IPS-11a (cell line): Measurements from ENCODE around the gene MAGEB4.
"Not testable (repeated sequence)": the region's sequence is repeated elsewhere in the genome, so short reads cannot be mapped to it uniquely, and the experiment has no call there.

ENCODE experiments used
- H3K4me3 ChIP-seq: one replicate; pipeline ENCODE4 v1.5.1; 2013; ENCODE audit warnings: low read depth, low read length, control low read depth

MAGEB4 gene, protein sequence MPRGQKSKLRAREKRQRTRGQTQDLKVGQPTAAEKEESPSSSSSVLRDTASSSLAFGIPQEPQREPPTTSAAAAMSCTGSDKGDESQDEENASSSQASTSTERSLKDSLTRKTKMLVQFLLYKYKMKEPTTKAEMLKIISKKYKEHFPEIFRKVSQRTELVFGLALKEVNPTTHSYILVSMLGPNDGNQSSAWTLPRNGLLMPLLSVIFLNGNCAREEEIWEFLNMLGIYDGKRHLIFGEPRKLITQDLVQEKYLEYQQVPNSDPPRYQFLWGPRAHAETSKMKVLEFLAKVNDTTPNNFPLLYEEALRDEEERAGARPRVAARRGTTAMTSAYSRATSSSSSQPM

DNA sequence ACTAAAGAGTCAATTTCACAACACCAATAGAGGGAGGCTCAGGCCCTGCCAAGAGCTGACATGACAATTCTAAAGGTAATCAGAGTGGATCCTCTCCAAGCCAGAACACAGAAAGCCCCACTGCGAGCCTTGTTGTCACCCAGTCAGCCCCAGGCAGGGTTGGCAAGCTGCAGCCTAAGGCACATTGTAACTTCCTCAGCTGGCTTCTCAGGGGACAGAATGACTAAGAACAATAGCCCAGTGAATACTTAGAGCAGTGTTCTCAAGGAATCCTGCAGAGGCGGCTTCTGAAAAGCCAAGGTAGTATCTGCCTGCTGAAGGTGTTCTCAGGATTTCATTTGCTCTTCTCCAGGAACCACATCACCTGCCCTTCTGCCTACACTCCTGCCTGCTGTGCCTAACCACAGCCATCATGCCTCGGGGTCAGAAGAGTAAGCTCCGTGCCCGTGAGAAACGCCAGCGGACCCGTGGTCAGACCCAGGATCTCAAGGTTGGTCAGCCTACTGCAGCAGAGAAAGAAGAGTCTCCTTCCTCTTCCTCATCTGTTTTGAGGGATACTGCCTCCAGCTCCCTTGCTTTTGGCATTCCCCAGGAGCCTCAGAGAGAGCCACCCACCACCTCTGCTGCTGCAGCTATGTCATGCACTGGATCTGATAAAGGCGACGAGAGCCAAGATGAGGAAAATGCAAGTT is at the start of gene MAGEB4:
Gene MAGEB4 (plus strand): TSS at position 277 of the 692 bp plus-strand sequence. CDS start 136 bp downstream, at position 413.
- no peak within 1 kb of the TSS for H3K4me3 ChIP-seq

DNA sequence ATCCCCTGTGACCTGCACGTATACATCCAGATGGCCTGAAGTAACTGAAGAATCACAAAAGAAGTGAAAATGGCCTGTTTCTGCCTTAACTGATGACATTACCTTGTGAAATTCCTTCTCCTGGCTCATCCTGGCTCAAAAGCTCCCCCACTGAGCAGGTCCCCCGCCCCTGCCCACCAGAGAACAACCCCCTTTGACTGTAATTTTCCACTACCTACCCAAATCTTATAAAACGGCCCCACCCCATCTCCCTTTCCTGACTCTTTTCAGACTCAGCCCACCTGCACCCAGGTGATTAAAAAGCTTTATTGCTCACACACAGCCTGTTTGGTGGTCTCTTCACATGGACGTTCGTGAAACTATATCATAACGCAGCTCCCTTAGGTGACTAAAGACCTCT is 47.9 kb upstream of the MAGEB4 start:
- not testable (repeated sequence) for H3K4me3 ChIP-seq

DNA sequence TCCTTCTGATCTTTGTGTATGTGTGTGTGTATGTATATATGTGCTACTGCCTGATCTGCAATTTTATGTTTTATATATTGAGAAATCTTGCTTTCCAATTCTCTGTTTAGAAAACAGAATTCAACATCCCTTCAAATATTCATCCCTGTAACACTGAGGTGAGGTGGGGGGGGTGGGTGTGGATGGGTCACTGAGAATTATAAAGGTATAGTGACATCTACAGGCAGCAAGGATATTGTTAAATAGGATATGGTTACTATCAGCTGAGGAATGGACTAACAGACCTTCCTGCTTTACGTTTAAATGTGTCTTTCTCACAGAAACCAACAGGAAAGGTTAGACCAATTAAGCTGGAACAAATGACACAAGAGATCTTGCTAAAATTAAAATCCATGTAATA is 45.5 kb upstream of the MAGEB4 start:
- no peak overlapping the region for H3K4me3 ChIP-seq

DNA sequence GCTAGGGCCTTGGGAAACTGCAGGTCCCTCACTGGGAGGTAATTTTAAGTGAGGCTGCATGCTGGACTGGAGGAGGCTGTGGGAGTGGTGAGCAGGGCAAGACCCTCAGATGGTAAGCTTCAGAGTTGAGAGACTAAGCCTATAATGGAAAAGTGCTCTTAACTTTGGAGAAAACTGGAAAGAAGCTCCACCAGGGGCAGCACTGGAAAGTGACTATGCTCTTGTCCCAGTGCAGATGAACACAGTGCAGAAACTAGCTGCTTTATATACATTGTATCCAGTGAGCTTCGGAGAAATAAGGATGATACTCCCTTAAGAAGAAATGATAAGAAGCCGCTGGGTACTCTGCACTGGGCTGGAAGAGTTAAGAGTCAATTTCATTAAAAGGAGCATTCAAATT is 29.6 kb upstream of the MAGEB4 start:
- H3K4me3 ChIP-seq, result no peak overlapping the region

DNA sequence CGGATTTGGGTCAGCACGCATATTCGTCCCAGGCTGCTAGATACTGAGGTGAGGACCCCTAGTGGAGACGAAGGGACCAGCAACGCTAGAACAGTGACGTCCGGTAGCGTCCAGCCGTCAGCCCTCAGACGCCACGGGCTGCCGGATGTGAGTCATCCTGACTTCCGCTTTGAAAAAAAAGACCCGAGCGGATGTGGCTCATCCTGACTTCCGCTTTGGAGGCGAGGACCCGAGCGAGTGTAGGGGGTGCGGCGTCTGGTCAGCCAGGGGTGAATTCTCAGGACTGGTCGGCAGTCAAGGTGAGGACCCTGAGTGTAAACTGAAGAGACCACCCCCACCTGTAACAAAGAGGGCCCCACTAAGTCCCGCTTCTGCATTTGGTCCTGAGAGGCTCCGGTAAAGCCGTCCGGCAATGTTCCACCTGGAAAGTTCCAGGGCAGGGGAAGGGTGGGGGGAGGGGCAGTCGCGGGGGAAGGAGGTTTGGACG is 26.4 kb upstream of the MAGEB4 start, which contains the start of gene MAGEB2:
Gene MAGEB2 (plus strand): TSS at position 207 of the 487 bp plus-strand sequence. CDS start 3,018 bp downstream, outside the sequence.
- no peak within 1 kb of the TSS for H3K4me3 ChIP-seq

DNA sequence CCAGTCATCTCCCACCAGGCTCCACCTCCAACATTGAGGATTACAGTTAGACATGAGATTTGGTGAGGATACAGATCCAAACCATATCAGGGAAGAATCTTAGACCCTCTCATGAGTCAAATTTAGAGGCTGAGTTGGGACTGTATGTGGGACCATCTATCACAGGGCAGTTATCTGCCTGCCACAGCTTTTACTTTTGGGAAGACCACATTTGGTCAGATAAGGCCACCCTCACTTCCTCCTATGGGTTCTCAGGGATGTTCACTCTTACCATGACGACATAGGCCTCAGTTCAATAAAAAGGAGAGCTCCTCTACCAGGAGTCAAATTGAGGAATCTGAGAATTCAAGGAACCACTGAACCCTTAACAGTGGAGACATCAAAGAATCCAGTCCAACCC is 24.3 kb upstream of the MAGEB4 start:
- H3K4me3 ChIP-seq, result no peak overlapping the region

DNA sequence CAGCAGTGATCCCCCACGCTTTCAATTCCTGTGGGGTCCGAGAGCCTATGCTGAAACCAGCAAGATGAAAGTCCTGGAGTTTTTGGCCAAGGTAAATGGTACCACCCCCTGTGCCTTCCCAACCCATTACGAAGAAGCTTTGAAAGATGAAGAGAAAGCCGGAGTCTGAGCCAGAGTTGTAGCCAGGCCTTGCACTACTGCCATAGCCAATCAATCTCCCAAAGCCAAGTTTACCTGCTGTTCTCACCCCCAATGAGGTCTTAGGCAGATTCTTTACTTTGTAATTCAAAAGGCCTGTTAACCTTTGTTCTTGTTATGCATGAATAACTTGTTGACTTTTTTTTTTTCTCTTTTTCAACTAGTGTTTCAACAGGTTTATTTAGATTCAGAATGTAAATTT is 22.4 kb upstream of the MAGEB4 start:
- no peak overlapping the region for H3K4me3 ChIP-seq

DNA sequence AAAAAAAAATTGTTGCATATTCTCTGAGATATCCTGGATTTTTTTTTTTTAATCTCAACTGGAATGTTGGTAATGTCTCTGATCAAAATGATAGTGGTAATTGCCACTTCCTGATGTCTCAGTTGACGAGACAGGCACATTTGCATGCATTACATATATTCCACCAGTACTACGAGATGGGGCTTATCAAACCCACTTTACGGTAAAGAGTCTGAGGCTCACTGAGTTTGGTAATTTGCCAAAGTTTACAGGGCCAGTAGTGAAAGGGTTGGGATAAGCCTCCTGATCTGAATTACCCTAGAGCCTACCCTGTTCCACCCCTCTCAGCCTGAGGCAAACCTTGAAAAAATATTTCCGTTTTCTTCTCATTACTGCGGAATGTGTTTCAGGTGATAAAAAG is 21.1 kb upstream of the MAGEB4 start:
- H3K4me3 ChIP-seq, result no peak overlapping the region

DNA sequence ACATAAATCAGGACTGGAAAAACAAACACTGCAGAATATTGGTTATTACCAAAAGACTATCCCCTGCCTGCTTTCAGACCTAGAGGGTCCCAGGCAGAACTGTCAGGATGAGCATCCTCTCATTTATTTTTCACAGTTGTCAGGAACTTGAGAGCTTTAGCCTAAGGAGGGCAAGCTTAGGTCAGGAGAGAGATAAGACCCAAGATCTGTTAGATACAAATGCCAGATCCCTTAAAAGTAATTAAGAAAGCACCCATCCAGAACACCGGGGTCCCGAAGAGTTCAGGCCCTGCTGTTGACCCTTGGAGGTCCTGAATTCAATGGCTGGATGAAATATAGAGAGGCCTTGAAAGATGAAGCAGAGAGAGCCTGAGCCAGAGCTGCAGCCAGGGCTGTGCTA is 17.3 kb upstream of the MAGEB4 start:
- H3K4me3 ChIP-seq, result no peak overlapping the region

DNA sequence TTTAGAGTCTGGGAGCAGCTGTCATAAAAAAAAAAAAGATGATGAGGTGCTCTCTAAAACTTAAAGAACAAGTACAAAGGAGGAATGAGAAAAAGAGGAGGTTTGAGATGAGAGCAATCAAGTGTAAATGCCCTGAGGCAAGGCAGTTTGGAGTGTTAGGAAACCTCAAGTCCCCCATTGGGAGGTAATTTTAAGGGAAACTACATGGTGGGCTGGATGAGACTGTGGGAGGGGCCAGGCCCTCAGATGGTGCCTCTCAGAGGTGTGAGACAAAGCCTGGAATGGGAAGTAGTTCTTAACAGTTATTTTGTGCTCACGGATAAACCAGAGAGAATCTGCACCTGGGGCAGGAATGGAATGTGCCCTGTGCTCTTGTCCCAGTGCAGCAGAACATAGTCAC is 13.3 kb upstream of the MAGEB4 start:
- H3K4me3 ChIP-seq, result no peak overlapping the region

DNA sequence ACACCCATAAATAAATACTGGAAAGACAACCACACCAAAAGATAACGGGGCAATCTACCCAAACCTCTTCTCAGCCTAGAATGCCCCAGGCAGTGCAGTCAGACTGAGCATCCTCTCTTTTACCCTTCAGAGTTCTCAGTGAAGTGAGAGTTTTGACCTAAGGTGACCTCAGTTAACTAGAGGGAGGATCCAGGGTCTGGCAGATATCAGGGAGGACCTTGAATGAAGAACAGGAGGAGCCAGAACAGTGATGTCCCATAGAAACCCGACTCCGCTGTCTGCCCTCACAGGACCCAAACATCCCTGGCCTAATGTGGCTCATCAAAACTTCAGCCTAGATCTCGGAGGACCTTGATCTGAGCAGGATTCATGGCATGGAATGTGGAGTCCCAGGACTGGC is 11.4 kb upstream of the MAGEB4 start, which contains the start of gene MAGEB3:
Gene MAGEB3 (plus strand): TSS at position 263 of the 400 bp plus-strand sequence. CDS start 5,268 bp downstream, outside the sequence.
- H3K4me3 ChIP-seq, result no peak within 1 kb of the TSS

DNA sequence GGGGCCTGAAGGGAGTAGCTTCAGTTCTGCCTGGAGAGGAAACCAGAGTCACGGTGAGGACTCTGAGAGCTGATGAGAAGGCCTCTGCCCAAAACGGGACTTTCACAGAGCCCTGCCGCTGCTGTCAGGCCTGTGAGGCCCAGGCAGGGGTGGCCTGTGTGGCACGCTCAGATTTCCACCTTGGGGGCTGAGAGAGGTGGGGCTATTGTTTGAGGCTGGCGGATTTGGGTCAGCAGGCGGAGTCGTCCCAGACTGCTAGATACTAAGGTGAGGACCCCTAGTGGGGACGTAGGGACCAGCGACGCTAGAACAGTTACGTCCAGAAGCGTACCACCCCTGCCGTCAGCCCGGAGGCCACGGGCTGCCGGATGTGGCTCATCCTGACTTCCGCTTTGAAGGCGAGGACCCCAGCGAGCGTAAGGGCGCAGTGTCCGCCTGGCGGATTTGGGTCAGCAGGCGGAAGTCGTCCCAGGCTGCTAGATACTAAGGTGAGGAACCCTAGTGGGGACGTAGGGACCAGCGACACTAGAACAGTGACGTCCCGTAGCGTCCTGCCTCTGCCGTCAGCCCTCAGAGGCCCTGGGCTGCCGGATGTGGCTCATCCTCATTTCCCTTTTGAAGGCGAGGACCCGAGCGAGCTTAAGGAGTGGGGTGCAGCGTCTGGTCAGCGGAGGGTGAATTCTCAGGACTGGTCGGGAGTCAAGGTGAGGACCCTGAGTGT is 5.1 kb downstream of the MAGEB4 start, which contains the start of gene MAGEB1:
Gene MAGEB1 (plus strand): TSS at position 378 of the 721 bp plus-strand sequence. CDS start 3,348 bp downstream, outside the sequence.
- no peak within 1 kb of the TSS for H3K4me3 ChIP-seq

DNA sequence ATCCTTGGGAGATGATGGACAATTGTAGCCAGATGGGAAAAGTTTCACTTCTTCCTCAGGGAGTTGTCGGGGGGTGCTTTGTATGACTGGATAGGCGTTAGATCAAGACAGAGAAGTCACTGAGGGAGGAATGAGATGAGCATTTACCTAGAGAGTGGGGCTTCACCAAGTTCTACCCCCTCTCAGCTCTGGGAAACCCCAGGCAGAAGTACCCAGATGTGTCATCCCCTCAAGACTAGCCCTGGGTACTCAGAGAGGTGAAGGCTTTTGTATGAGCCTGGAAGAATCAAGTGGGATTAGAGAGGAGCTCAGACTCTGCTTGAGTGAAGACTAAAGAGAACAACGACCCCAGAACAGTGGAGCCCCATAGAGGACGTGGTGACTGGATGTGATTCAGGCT is 7.1 kb downstream of the MAGEB4 start:
- no peak overlapping the region for H3K4me3 ChIP-seq

DNA sequence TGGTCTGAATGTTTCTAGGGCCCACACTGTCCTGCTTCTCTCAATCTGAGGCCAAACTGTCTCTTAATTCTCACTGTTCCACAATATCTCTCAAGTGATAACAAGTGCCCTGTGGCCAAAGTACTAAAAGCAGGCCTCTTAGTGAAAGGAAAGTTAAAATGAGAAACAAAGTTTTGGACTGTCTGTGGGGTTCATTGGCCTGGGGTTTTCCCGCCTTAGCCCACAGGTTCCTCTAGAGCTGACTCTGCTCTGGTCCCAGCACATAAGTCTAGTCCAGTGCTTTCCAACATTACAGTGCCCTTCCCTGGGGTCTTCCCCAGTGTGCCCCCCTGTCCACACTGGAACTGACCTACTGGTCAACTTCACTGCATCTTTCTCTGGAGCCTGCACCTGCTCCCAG is 11.5 kb downstream of the MAGEB4 start:
- H3K4me3 ChIP-seq, result no peak overlapping the region

DNA sequence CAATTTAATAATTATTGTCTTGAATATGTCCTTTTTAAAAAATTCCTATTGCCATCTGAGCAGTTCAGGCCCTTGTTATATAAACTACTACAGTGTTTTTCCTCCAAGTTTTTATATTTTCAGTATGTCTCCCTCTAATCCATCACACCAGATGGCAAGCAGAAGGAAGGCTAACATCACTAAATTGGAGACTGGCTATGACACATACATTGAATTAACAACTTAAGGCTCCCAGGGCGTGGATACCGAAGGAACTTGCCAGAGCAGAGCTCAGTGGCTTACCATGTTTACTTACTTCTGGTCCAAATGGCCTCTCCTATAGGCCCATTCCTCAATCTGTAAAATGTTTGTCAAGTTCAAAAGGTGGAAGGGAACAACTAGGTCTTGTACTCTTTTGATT is 18.1 kb downstream of the MAGEB4 start:
- no peak overlapping the region for H3K4me3 ChIP-seq

DNA sequence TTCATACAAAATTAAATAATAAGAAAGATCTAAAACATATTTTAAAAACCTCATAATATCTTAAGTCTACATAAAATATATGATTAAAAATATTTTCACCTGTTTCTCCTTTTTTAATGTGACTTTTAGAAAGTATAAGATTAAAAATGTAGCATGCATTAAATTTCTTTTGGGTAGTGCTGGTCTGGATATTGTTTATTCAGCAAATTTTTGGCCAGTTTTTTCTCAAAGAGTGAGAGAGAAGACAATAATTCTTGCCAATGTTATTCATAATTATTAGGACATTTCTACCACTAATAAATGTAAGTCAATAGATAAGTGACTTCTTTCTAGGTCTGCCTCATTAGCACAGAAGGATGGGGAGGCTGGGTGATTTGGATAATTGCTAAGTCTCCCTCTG is 19.2 kb downstream of the MAGEB4 start:
- H3K4me3 ChIP-seq, result no peak overlapping the region

DNA sequence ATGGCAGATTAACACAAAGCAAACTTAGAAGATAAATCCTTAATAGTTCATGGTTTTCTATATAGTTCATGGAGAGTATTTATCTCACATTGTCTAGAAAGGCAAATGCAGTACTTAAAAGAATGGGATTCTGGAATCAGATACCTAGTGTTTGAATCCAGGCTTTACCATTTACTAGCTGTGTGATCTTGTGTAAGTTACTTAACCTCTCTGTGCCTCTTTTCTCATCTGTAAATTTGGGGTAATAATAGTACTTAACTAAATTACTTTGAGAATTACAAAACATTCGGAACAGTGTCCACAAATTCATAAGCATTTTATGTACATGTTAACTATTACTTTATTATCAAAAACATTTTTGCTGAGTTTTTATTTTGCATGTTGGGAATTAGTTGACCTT is 21.0 kb downstream of the MAGEB4 start:
- no peak overlapping the region for H3K4me3 ChIP-seq

DNA sequence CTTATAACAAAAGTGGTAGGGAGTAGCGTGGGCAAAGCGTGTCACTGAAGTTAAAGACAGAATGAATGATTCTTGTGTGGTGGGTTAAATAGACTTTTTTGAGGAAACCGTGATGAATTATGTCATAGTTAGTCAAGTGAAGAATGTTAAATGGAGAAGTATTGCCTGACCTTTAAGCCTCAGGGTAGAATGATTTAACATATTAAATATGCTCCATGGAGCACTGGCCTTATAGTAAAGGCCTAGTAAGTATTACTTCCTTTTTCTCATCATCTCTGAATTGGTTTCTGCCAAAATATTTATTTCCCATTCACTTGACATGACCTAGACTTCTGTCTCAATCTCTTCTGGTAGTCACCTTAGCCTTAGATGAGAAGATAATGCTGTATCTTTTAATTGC is 28.8 kb downstream of the MAGEB4 start:
- no peak overlapping the region for H3K4me3 ChIP-seq

DNA sequence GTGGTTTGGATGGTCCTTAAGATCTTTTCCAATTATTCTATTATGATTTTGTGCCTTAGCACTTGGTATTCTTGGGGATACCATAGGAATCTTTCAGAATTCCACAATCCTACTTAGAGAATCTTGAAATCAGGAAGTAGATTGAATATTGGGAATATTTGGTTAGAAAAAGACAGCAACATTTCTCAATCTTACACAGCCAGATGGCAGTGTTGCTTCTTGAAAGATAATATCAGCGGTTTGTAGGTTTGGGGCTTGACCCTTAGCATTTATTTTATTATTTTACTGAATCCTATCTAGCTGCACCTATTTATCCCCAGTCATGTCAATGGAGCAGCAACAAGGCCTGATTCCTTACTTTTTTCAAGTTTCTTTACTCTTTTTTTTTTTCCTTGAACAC is 33.7 kb downstream of the MAGEB4 start:
- H3K4me3 ChIP-seq, result no peak overlapping the region

DNA sequence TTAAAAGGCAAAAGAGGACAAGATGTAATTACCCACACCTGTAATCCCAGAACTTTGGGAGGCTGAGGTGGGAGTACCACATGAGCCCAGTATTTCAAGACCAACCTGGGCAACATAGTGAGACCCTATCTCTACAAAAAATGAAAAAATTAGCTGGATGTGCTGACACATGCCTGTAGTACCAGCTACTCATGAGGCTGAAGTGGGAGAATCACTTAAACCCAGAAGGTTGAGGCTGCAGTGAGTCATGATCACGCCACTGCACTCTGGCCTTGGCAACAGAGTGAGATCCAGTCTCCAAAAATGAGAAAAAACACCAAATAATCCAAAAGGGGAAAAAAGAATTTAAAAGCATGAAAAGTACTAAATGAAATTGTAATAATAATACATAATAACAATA is 36.6 kb downstream of the MAGEB4 start:
- H3K4me3 ChIP-seq, result no peak overlapping the region

DNA sequence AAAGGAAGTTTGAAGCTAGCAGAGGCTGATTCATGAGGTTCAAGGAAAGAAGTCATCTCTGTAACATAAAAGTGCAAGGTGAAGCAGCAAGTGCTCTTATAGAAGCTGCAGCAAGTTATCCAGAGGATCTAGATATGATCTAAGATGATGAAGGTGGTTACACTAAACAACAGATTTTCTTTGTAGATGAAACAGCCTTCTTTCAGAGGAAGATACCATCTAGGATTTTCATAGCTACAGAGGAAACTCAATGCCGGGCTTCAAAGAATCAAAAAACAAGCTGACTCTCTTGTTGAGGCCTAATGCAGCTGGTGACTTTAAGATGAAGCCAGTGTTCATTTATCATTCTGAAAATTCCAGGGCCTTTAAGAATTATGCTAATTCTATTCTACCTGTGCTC is 38.6 kb downstream of the MAGEB4 start:
- H3K4me3 ChIP-seq, result no peak overlapping the region
